Stimulated activated CD8-positive, alpha-beta memory T cell treated with anti-CD3 and anti-CD28 coated beads, Interleukin-15, amount 100 ng/mL, for 24 hours (primary cell): ENCODE measurements around the gene ATXN7L2.

Source experiments
- DNase-seq: peaks from one replicate; pipeline ENCODE4 v3.0.0-alpha.2; 2020; ENCODE audit warnings: low read depth

Gene ATXN7L2

DNA sequence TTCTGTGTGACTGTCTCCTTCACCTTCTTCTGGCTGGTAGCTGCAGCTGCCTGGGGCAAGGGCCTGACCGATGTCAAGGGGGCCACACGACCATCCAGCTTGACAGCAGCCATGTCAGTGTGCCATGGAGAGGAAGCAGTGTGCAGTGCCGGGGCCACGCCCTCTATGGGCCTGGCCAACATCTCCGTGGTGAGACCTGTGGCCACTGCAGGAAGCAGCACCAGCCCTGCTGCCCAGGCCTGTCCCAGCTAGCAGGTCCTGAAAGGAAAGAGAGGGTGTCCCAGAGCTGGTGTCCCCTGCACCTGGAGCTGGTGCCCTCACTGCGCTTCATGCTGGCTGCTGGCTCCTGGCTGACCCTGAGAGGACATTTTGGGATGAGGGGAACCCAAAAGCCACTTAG, 5.9 kb upstream of the ATXN7L2 start:
- DNase-seq, result no peak

DNA sequence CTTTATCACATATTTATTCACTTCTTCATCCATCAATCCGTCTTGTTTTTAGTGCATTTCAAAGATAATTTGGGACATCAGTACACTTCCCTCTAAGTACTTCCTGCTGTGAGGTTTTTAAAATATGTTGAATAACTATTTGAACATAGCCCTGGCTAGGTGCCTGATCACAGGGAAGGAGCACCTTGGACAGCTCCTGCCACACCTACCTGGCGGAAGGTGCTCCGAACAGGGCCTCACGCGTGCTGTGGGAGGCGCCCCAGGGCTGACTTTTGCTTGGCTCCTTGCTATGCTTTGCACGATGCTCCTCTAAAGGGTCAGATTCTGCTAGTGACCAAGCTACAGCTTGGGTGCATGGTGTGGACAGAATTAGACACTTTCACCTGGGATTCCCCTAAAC, 4.9 kb upstream of the ATXN7L2 start:
- DNase-seq, result no peak

DNA sequence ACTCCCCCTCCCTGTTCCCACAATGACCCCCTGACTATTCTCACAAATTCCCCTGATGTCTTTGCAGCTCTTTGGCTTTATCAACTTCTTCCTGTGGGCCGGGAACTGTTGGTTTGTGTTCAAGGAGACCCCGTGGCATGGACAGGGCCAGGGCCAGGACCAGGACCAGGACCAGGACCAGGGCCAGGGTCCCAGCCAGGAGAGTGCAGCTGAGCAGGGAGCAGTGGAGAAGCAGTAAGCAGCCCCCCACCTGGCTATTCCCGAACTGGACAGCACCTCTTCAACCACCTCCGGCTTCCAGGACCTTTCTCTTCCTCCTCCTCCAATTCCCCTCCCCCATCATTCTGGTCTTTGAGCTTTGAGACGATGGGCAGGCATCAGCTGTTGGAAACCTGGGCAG, 4.4 kb upstream of the ATXN7L2 start:
- no peak for DNase-seq

DNA sequence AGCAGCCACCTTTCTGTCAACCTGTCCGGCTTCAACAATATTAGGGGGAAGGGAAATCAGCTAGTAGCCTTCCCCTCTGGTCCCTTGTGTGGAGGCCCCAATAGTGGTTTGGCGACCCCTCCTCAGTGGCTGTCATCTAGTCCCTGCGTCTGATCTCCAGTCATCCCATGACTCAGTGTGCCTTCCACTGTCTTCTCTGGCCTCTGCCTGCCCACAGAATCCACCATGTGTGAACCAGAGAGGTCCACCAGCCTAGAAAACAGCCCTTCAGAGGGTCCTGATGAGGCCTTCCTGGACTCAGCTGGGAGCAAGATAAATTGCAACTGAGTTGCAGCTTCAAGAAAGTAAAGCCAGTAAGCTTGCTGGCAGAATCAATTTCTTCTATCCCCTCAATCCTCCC, 3.8 kb upstream of the ATXN7L2 start:
- DNase-seq, result no peak

DNA sequence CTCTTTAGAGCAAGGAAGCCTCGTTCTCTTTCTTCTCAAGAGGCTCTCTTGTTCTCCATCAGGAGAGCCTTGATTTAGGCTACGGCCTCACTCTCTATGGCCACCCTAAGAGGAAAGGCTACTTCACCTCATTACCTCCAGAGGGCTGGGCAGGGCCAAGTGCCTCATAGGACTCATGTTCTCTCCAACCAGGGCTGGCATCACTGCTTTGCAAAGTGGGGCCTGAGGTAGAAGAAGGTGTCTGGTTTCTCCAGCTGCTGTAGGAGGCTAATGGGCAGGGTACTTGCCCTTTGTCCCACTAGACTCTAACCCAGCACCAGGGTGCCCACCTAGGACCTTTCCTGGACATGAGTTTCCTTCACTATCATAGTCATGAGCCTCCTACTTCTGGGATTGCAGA, 2.1 kb upstream of the ATXN7L2 start:
- no peak for DNase-seq

DNA sequence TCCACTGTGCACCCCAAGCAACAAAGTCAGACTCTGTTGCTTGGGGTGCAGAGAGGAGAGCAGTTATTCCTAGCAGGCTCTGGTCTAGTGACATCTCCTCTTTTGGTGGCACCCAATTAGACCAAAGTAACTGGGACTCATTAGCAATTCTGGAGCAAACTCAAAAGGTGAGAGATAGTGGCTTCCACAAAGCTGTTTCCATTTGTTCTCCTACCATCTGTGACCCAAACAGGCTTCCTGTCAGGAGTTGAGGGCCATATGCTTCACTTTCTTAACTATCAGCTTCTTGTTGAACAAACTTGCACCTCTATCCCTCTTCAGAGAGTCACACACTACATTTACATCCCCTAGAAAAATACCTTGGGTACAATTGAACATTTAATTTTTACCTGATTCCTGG, 1.5 kb upstream of the ATXN7L2 start:
- DNase-seq, result no peak

DNA sequence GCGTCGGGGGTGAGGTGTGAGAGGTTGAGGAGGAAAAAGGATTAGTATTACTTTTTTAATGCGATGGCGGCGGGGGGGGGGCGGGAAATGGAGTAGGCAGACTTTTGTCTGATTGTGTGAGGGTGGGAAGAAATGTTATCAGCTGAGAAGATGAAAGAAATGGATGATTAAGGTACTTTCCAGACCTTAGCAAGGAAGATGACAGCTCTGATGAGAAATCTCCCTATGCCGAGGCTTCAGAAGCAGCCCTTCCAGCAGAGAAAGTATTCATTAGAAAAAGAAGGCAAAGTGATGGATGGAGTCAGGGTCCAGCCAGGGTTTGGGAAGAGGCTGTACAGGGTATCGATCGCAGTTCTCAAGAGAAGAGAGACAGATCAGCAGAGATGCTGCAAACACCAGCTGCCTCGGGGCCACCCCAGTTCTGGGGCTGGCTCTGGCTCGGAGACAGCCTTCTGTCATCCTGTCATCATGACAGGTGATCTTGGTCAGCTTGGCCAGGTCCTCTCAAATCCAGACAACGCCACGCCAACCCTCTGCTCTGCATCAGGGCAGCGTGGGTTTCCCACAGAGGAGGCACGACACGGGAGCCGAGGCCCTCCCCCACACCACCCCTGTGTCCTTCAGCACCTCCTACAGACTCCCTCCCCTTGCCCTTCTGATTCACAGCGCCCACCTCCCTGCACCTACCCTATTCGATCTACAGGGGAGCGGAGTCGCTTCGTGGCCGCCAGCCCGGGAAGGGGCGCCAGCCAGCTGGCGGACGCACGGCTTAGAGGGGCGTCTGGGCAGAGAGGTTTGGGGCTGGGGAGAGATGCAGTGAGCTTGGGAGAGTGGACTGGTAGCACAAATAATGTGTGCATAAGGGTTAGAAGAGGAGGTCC, 674 bp upstream of the ATXN7L2 start:
- no peak for DNase-seq

DNA sequence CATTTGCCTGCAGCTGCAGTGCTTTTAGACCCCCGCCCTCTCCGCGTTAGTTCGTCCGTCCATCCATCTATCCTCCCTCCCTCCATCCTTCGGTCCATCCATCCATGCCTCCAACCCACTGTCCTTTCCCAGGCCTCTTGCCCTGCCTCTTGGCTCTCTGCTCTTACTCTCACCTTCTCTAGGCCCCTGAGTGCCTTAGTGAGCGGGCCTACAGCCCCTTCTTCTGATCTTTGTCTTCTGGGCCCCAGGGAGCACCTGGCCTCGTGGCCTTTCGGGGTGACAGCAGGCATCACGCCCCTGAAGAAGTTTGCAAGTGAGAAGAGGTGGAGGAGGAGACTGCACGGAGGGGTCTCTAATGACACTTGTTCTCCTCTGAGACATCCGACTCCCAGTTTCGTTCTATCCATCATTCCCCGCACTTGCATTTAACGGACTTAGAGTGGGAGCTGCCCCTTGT, 842 bp downstream of the ATXN7L2 start:
- DNase-seq, result no peak

DNA sequence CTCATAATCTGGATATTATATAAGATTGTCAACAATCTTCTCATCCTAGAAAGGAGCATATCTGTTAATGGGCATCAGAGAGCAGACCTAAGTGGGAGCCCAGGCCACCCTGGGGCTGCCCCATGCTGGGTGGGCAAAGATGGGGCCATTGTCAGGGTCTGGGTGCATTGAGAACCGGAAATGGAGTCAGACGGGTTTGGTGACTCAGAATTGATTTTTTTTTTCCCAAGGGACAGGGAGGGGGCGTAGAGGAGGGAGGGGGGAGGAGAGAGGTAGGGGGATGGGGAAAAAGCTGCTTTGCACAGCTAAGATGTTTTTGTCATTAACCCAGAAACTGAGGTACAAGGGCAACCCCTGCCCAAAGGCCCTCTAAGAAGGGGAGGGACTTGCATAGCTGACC, 1.3 kb downstream of the ATXN7L2 start:
- DNase-seq, result no peak

DNA sequence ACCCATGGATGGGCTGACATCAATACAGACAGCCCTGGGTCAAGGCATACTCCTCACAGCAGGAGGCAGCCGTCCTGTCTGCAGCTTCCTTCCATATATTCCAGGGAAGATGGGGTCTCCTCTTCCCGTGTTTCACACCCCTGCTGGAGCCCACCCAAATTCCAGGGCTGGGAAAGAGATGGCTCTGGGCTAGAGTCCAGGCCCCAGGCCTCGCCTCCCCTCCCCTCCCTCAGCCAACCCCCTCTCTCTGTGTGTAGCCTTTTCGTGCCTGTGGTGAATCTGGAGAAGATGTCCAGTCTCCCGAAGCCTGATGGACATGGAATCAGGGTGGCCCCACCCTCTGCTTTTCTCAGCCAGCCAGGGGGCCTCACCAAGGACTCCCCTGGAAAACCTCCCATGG, 3.6 kb downstream of the ATXN7L2 start:
- no peak for DNase-seq

DNA sequence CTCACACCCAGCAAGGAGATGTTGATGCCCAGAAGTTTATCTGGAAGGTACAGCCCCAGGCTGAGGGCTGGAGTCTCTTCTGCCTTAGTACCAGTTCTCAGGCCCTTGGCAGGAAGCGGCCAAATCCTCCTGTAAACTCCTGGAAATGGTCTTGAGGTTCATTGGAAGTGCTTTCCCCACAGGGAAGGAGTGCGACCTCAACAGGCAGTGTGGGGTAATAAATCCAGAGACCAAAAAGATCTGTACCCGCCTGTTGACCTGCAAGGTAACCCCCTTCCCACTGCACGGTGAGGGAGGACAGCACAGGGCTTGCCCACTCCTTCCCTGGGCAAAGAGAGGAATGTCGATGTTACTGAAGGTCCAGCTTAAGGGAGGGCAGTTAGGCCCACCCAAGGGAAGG, 4.5 kb downstream of the ATXN7L2 start:
- DNase-seq, result no peak

DNA sequence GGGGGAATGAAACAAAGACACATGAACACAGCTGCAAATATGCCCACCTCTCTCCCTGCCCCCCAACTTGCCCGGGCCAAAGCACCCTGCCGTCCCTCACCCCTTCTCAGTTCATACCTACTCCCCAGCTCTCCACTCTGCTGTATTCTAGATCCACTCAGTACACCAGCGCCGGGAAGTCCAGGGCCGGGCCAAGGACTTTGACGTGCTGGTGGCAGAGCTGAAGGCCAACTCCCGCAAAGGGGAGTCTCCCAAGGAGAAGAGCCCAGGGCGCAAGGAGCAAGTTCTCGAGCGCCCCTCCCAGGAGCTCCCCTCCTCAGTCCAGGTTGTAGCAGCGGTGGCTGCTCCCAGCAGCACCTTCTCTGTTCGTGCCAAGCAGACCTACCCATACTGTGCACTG, 5.0 kb downstream of the ATXN7L2 start:
- no peak for DNase-seq

DNA sequence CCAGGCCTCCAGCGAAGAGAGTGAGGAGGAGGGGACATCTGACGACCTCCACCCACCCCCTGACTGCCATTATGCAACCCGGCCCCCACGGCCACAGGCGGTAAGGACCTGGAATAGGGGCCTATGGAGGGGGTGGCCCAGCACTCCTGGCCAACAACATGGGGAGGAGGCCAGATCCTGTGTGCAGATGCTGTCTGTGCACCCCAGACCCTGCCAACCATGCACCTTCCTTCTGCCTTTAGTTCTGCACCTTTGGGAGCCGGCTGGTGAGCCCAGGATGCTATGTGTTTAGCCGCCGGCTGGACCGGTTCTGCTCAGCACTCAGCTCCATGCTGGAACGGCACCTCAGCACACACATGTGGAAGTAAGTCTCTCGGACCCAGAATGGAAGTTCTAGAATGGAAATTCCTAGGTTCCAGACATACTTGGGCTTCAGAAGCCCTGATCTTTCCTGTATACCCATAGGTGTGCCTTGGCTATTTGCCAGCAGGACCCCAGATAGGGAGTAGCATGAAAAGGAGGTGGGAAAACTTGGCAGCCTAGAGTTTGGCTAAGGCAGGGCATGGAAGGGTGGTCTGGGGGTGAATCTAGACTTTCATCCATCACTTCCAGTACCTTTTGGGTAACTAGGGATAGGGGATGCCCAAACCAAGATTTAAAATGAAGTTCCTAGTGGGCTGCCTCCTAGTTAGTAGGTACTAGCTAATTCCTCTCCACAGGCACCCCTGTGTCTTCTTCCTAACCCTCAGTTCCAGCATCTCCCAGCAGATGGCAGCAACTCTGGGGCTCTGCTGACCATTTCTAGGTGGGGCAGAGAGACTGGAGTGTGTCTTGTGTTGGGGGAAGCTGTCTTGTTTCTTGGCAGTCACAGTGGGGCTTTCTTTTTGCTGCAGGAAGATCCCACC, 6.6 kb downstream of the ATXN7L2 start:
- no peak for DNase-seq

DNA sequence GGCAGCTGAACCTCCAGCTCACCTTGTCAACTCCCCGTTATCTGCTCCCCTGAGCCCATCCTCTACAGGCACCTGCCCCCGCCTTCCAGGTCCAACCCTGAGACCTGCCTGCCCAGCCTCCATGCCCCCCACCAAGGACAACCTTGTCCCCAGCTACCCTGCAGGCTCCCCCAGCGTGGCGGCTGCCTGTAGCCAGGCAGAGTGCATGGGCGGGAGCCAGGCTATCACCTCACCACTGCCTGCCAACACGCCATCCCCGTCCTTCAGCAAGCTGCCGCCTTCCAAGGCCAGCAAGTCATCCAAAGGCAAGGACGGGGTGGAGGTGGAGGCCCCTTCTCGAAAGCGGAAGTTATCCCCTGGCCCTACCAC, 7.2 kb downstream of the ATXN7L2 start:
- no peak for DNase-seq

DNA sequence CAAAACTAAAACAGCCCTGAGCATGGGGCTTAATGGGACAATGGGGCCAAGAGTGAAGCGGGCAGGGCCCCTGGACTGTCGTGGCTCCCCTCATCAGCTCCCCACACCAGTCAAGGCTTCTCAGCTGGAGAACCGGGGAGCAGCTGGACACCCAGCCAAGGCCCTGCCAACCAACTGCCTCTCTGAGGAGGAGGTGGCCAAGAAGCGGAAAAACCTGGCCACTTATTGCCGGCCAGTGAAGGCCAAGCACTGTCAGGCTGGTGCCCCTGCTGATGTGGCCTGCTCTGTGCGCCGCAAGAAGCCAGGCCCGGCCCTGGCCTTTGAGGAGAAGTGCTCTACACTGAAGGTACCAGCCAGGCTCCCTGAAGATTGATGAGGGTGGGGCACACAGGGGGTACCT, 7.7 kb downstream of the ATXN7L2 start:
- no peak for DNase-seq

DNA sequence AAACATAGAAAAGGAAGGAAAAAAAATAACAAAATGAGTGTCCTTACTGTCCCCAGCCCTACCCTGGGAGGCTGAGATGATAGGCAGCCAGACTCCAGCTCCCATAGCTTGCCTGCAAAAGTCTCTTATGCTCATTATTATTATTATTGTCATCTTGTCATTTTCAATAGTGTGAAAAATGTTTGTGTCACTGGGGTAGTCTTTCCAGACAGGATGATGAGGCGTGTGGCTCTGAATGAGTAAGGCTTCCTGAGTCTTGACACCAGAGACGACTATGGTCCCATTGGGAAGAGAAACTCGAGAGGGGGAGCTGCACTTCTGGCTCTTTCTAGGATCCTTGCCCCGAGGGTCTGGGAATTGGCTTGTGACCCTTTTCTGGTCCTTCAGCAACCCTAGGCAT, 9.1 kb downstream of the ATXN7L2 start:
- no peak for DNase-seq

DNA sequence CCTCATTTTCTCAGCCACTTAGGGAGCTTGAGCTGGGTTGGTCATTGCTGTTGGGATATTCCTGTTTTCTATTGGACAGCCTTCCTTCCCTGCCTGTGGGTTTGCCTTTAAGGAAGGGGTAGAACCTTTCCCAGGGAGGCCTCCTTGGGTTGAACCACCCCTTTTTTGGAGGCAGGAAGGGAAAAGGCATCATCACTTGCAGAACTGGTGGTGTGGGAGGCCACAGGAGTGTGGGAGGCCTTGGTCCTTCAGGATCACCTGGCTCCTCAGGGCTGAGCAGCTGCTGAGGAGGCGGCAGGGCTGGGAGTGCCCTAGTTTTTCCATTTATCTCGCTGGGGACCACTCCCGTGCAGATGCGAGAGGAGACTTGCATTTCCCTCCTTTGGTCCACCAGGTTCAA, 9.5 kb downstream of the ATXN7L2 start:
- DNase-seq, result no peak

DNA sequence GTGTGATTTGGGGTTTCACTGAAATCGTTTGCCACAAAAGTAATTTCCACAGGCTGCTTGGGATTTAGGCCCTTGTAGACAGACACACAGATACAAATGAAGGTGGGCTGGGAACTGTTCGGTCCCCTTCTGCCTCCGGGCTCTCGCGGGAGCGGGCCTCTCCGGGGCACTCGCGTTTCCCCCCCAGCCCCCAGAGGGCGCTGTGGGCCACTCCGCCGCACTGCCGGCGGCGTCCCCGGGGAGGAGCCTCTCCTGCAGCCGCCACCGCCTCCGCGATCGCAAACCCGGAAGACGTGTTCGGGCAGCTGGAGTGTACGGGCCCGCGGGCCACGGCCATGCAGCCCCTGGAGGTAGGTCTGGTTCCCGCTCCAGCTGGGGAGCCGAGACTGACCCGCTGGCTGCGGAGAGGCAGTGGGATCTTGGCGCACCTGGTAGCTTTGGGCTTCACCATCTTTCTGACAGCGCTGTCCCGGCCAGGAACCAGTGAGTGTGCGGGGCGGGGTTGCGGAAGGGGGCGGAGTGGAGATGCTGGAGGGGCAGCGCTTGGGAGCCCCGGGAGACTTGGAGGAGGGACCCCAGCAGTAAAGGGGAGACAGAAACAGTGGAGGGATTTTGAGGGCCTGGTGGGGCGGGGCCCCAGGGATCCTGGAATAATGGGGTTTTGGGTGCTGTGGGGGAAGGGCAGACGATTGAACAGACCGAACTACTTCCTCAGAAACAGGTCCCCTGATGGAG, 10.3 kb downstream of the ATXN7L2 start, which contains the start of gene CYB561D1:
Gene CYB561D1, plus strand, starts transcription at position 290 of the 735 bp plus-strand sequence. Its CDS starts 46 bp downstream, at position 336.
- peak; percentile 85 for DNase-seq

DNA sequence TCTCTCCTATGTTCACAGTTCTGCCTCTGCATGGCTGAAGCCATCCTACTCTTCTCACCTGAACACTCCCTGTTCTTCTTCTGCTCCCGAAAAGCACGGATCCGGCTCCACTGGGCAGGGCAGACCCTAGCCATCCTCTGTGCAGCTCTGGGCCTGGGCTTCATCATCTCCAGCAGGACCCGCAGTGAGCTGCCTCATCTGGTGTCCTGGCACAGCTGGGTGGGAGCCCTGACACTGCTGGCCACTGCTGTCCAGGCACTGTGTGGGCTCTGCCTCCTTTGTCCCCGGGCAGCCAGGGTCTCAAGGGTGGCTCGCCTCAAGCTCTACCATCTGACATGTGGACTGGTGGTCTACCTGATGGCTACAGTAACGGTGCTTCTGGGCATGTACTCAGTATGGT, 12.0 kb downstream of the ATXN7L2 start:
- no peak for DNase-seq

DNA sequence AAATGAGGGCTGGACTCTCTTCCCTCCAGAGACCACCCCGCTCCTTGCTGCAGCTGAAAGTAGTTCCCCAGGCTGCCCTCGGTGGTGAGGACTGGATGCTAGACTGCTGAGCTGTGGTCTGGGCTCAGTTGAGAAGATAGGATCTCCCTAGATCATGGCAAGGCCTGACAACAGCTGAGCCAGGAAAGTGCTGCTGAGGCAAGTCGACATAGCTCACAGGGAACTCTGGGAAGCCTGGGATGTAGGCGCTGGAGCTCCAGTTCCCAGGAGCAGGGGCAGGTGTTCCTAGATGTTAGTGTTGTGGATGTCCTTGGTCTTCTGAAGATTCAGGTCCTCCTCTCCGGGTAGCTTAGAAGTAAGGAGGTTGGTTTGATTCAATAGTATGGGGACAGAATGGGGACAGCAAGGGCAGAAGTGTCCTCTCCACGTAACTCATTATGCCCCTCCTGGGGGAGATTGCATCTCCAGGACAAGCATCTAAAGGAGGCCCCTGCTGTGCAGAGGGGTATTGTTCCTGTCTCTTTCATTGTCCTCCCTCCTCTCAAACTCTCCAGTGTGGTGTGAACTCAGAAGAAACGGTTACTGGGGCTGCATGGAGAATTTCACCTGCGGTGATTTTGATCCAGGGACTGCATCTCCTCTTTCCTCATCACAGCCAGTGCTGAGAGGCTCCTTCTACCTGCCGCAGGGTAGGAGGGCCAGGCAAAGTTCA, 13.9 kb downstream of the ATXN7L2 start:
- DNase-seq, result no peak

DNA sequence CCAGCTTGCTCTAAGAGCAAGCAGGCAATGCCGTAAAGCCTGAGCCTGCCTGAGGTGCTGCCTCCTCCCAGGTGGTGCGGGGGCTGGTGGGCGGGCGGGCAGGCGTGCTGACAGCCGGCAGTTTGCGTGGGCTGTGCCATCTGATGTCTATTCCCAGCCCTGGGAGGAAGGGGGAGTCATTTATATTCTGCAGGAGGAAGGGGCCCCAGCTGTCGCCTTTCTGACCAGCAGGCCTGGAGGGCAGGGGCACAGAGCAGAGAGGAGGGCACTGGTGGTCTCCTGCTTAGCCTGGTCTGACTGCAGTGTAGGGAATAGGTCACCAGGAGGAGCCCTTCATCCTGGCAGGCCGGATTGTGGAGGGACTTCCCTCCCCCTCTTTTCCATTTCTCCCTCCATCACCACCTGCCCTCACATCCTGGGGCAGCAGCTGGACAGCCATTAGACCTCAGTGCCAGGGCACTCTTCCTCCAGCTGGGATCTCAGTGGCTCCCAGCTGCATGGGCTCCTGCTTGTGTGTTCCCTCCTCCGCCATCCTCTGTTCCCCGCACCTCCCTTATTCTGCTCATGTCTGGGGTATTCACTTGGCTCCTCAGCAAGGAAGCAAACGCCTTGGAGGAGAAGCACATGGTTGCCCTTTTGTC, 14.6 kb downstream of the ATXN7L2 start:
- no peak for DNase-seq
